RWPE1 (cell line): ENCODE measurements around the gene SEMA7A.

Experiments used
- CTCF ChIA-PET: fragments of 350-600 bp; sonication (Branson Sonifier 250); formaldehyde crosslinking; extraction: SDS; loops from one replicate; lab custom pipeline; 2021; lab: Yijun Ruan, JAX
- POLR2A ChIA-PET: fragments of 400-600 bp; formaldehyde crosslinking; extraction: SDS; loops from one replicate; lab custom pipeline; 2020; ENCODE audit warnings: antibody characterized with exemption; ENCODE audit not compliant: low non-redundant PET; lab: Yijun Ruan, JAX
- DNase-seq: peaks from one replicate; pipeline ENCODE4 v3.0.0; 2012; ENCODE audit warnings: low spot score
- H3K27ac ChIP-seq: fragments of 450-650 bp; 2 replicates; pipeline ENCODE4 v1.5.1; 2017
- TF ChIP-seq, protein P1 (sequence below): fragments of 450-650 bp; conservative IDR thresholded peaks from 2 replicates; pipeline ENCODE4 v1.5.1; 2017; ENCODE audit warnings: low read depth, mild to moderate bottlenecking

Gene SEMA7A

DNA sequence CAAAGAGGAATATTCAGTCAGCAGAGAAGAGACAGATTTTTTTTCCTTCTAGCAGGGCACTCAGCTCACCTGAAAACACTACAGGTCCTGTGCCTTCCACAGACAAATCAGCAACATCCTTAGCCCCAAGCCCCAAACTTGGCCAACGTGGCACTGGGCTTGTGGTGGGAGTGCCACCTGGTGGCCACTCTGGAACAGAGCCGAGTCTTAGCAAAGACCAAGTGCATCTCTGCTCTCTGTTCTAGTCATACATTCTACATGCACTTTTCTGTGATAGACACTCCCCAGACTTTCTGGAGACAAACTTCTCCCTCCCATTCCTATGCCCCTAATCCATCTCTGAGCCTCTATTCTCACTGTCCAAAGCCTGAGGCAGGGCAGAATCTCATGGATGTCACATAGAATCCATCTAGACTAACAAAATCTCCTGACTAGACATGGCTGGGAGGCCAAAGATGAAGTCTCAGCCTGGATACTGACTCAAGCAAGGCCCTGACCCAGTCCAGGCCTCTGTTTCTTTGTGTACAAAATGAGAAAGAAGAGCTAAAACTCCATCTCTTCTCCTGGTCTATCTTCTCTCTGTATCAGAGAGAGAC lies 5.1 kb upstream of the SEMA7A start:
- ChIA-PET POLR2A (no interaction called here), CTCF (interaction anchor here (0.5 to 2.9 kb wide), 20 partner anchors 10 to 842 kb away, joined by 3 to 29 read pairs (median 4); partner anchors contain the start of gene UBL7)
- TF ChIP-seq, protein P1, sequence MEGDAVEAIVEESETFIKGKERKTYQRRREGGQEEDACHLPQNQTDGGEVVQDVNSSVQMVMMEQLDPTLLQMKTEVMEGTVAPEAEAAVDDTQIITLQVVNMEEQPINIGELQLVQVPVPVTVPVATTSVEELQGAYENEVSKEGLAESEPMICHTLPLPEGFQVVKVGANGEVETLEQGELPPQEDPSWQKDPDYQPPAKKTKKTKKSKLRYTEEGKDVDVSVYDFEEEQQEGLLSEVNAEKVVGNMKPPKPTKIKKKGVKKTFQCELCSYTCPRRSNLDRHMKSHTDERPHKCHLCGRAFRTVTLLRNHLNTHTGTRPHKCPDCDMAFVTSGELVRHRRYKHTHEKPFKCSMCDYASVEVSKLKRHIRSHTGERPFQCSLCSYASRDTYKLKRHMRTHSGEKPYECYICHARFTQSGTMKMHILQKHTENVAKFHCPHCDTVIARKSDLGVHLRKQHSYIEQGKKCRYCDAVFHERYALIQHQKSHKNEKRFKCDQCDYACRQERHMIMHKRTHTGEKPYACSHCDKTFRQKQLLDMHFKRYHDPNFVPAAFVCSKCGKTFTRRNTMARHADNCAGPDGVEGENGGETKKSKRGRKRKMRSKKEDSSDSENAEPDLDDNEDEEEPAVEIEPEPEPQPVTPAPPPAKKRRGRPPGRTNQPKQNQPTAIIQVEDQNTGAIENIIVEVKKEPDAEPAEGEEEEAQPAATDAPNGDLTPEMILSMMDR: peak; percentile 98
- H3K27ac ChIP-seq: no peak overlapping the region
- DNase-seq: peak; percentile 78

DNA sequence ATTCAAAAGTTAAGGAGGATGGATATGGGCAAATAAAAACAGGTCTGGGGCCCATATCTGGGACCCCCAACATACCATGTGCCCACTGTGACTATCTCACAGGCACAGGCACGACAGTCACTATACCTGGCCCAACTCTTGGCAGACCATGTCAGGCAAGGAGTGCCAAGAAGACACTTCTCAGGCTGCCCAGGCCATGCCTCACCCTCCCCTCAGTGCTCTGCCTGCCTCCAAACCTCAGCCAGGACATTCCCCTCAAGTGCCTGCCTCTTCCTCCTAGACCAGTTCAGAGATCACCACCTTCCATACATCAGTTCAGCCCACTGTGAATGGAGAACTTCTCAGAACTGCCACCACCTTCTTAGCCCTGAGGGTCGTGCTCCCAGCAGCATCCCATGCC lies 4.4 kb upstream of the SEMA7A start:
- CTCF ChIA-PET: interaction anchor here (0.5 to 2.9 kb wide), 10 partner anchors 23 to 379 kb away, joined by 3 to 29 read pairs (median 4); partner anchors contain the start of gene UBL7
- TF ChIP-seq, protein P1: no peak
- H3K27ac ChIP-seq: no peak overlapping the region

DNA sequence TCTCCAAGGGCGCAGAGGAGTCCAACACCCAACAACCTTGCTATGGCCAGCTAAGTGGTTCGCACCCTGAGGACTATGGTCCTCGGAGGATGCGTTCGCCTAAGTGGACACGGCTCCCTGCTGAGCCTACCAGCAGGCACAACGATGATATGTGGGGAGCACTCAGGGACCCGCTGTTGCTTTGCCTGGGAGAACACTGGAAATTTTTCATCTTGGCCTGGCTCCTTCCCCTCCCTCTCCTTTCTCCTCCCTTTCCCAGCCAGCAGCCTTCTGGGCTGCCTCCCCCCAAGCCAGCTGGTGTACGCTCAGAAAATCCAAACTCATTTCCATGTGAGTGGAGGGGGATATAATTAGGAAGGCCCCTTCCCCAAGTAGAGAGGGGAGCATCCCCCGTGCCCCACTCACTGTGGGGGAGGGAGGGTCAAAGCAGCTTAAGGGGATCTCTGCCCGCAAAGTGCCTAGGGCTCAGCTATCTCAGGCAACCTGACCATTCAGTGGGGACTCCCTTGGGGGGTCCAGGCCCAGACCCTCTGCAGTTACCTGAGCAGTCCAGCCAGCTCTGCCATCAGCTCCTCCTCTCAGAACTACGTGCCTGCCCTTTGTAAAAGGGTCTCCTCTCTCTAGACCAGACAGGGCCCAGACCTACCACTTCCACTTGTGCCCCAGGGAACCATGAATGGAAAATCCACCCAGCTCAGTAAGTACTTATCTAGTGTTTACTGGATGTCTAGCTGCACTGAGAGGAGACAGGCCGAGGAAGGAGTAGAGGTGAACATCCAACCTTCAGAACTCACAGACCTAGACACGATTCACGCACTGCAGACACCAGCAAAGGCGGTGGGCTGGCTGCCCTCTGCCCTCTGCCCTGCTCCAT lies 742 bp upstream of the SEMA7A start:
- POLR2A ChIA-PET: no interaction called here
- TF ChIP-seq, protein P1: no peak

More for the DNA sequence above, 4.4 kb upstream of the SEMA7A start:
- no peak for DNase-seq
- POLR2A ChIA-PET: no interaction called here

DNA sequence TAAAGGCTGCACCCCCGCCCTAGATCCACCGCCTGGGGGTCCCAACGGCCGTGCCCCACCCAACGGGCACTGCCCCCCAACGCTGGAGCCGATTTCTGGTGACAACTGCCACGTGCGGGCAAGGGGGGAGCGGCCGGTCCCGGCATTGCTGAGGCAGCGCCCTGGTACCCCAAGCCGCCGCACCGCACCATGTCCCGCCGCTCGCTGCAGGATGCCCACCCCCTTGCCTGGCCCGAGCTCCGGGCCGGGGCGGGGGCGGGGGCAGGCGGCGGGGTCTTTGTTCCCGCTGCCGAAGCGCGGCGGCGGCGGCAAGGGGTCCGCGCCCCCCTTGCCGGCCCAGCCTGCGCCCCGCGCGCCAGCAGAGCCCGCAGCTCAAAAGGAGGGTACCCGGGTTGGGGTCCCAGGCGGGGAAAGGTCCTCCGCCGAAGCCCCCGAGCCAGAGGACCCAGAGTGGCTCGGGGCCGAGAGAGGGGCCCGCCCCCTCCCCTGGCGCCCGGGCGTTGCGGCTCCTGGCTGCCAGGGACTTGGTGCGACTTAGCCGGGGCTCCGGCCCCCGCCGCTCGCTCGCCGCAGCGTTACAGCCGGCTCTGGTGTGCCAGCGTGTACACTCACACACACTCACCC lies 678 bp downstream of the SEMA7A start:
- peak overlapping the region; percentile 44 for H3K27ac ChIP-seq
- DNase-seq: peak; percentile 29
- TF ChIP-seq, protein P1: no peak
- ChIA-PET POLR2A (no interaction called here), CTCF (interaction anchor here (0.8 to 2.1 kb wide), 4 partner anchors 37 to 59 kb away, joined by 3 to 9 read pairs (median 4); no protein-coding TSS in a partner anchor)

More for the DNA sequence above, 742 bp upstream of the SEMA7A start:
- DNase-seq: no peak
- CTCF ChIA-PET: interaction anchor here (0.6 to 1.9 kb wide), 3 partner anchors 9 to 840 kb away, joined by 3 to 10 read pairs (median 3); no protein-coding TSS in a partner anchor
- H3K27ac ChIP-seq: peak overlapping the region; percentile 44

DNA sequence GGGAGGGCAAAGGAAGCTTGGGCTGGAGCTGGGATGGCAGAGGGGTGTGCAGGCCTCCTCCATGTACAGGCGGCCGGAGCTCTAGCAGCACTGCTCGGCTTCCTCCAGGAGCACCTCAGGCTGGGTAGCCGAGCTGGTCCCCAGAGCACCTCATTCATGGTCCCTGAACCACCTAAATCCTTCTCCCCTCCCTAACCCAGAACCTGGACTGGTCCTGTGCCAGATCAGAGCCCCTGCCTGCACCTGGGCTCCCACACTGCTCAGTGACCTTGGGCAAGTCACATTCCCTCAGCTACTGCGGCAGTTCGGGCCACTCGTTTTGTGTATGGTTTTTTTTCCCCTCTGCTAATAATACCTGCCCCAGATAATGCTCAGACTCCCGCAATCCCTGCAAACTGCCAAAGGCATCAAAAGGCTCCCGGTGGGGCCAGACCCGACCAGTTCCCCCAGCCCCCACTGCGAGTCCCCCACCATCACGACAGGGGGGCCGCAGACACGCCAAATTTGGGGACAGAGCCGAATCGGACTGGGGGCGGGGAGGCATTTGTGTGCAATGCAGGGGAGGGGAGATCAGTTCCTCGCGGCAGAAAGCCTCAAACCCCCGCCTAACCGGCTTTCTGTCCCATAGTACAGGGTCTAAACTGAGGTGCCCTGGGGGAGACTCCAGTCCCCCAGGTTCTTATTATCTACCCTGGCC lies 1.3 kb downstream of the SEMA7A start:
- ChIA-PET POLR2A (no interaction called here), CTCF (interaction anchor here (0.8 to 2.1 kb wide), 5 partner anchors 36 to 58 kb away, joined by 3 to 9 read pairs (median 4); no protein-coding TSS in a partner anchor)
- TF ChIP-seq, protein P1: no peak
- peak; percentile 31 for DNase-seq
- H3K27ac ChIP-seq: no peak overlapping the region
